BJ (cell line): ENCODE results near the gene SLC35A2. TPM values are rescaled to one million over a fixed set of nuclear protein-coding genes. Genes with fewer than 3 reads are reported as not detected.
A peak's percentile ranks its signal among the peaks of the same experiment; 100 is the strongest.

Experiments
- CTCF ChIA-PET: fragments of 350-600 bp; formaldehyde crosslinking; extraction: SDS; loops from one replicate; lab custom pipeline; 2021; ENCODE audit warnings: antibody characterized with exemption, inconsistent platforms; lab: Yijun Ruan, JAX
- POLR2A ChIA-PET: fragments of 300-600 bp; sonication (Branson Sonifier 250); formaldehyde crosslinking; extraction: SDS; loops from one replicate; lab custom pipeline; 2021; ENCODE audit warnings: antibody characterized with exemption; lab: Charles Lee
- DNase-seq: peaks from one replicate; pipeline ENCODE4 v3.0.0-alpha.2; 2011; ENCODE audit warnings: low read depth
- H3K27me3 ChIP-seq: 2 replicates; pipeline ENCODE4 v1.6.0; 2011; ENCODE audit warnings: low read length; ENCODE audit not compliant: control insufficient read depth, insufficient read depth
- H3K36me3 ChIP-seq: 2 replicates; pipeline ENCODE4 v1.5.1; 2011; ENCODE audit warnings: low read length; ENCODE audit not compliant: control insufficient read depth, insufficient read depth
- H3K4me3 ChIP-seq: 2 replicates; pipeline ENCODE4 v1.5.1; 2011; ENCODE audit warnings: low read depth, mild to moderate bottlenecking, control low read depth, low read length
- polyA minus RNA-seq: library from RNA; depleted of rRNA, polyadenylated mRNA; stranded (reverse); fragments of >200 nt; gene quantifications from 2 replicates; pipeline ENCODE4 v1.2.3, GENCODE V29; 2011; rRNA and poly(A)+ RNA removed
- polyA plus RNA-seq: library from polyadenylated mRNA; depleted of rRNA; stranded (reverse); fragments of >200 nt; gene quantifications from 2 replicates; pipeline ENCODE4 v1.2.3, GENCODE V29; 2011; rRNA removed
- TF ChIP-seq, protein P1 (sequence below): IDR thresholded peaks from 2 replicates; pipeline ENCODE4 v1.5.1; 2011; ENCODE audit warnings: low read depth, mild to moderate bottlenecking, control low read depth, inconsistent platforms, low read length, moderate library complexity; ENCODE audit not compliant: insufficient read depth

SLC35A2 gene
- 42.4 and 69.3 TPM in 2 replicates for polyA plus RNA-seq
- polyA minus RNA-seq, result 33.6 and 71.9 TPM in 2 replicates

GRCh38 chrX:48911412-48912182 lies at the start of gene SLC35A2:
Gene SLC35A2 (minus strand): TSS chrX:48911646. CDS start chrX:48911636, 10 bp downstream.
- TF ChIP-seq, protein P1, sequence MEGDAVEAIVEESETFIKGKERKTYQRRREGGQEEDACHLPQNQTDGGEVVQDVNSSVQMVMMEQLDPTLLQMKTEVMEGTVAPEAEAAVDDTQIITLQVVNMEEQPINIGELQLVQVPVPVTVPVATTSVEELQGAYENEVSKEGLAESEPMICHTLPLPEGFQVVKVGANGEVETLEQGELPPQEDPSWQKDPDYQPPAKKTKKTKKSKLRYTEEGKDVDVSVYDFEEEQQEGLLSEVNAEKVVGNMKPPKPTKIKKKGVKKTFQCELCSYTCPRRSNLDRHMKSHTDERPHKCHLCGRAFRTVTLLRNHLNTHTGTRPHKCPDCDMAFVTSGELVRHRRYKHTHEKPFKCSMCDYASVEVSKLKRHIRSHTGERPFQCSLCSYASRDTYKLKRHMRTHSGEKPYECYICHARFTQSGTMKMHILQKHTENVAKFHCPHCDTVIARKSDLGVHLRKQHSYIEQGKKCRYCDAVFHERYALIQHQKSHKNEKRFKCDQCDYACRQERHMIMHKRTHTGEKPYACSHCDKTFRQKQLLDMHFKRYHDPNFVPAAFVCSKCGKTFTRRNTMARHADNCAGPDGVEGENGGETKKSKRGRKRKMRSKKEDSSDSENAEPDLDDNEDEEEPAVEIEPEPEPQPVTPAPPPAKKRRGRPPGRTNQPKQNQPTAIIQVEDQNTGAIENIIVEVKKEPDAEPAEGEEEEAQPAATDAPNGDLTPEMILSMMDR, result no peak
- Histone ChIP-seq H3K27me3 (no peaks in the 10 kb centered on the region), H3K4me3 (peak within 1 kb of the TSS; percentile 82), H3K36me3 (peaks cover 1% of the 10 kb centered on the region)
- ChIA-PET POLR2A (no interaction called here), CTCF (interaction anchor here (0.7 to 1.6 kb wide), 3 partner anchors 19 to 334 kb away, joined by 3 read pairs; no protein-coding TSS in a partner anchor)
- no peak for DNase-seq

DNA sequence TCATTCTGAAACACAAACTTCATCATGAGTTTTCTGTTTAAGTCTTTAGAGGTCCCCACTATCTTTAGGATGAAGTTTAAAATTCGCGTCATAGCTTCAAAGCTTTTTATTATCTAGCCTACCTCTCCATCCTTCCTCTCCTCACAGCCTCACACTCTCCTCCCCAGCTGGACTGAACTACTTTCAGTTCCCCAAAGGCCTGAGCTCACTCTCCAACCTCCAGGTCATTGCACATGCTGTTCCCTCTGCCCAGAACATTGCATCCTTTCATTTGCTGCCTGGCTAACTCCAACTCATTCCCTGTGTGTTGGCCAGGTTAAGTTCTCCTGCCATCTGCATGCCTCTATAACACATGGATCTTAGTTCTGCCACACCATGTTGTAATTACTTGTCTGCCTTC lies 48.8 kb upstream of the SLC35A2 start:
- no peak for DNase-seq
- H3K36me3 ChIP-seq, result peaks cover 3% of the 10 kb centered on the region
- H3K4me3 ChIP-seq, result no peak overlapping the region
- H3K27me3 ChIP-seq, result no peaks in the 10 kb centered on the region
- CTCF ChIA-PET, result interaction anchor here (1.3 kb wide), 1 partner anchor 14 kb away, joined by 4 read pairs; no protein-coding TSS in a partner anchor
- TF ChIP-seq, protein P1, result no peak
- POLR2A ChIA-PET, result no interaction called here

DNA sequence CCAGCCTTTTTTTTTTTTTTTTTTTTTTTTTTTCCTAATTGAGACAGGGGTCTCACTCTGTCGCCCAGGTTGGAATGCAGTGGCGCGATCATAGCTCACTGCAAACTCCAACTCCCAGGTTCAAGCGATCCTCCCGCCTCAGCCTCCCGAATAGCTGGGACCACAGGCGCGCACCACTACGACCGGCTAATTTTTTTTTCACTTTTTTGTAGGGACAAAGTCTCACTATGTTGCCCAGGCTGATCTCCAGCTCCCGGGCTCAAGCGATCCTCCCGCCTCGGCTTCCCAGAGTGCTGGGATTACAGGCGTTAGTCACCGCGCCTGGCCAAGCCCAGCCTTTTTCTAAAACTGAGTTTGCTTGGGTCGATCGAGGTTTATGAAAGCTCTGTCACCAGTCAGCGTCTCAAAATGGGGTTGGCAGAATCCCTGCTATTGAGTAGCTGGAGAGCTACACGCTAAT lies 47.2 kb upstream of the SLC35A2 start:
- POLR2A ChIA-PET, result interaction anchor here (0.6 to 1.4 kb wide), 3 partner anchors 47 to 281 kb away, joined by 4 to 6 read pairs (median 6); no protein-coding TSS in a partner anchor
- TF ChIP-seq, protein P1, result no peak
- Histone ChIP-seq H3K36me3 (peaks cover 7% of the 10 kb centered on the region), H3K4me3 (peak overlapping the region; percentile 43), H3K27me3 (no peaks in the 10 kb centered on the region)
- no peak for DNase-seq
- CTCF ChIA-PET, result interaction anchor here (0.5 to 1.2 kb wide), 4 partner anchors 13 to 44 kb away, joined by 3 to 4 read pairs (median 3); partner anchors contain the start of genes GRIPAP1 and KCND1

GRCh38 chrX:48957827-48958634 lies 46.6 kb upstream of the SLC35A2 start:
- CTCF ChIA-PET, result interaction anchor here (0.5 to 1.2 kb wide), 3 partner anchors 14 to 44 kb away, joined by 3 to 4 read pairs (median 3); partner anchors contain the start of genes GRIPAP1 and KCND1
- TF ChIP-seq, protein P1, result no peak
- DNase-seq, result peak; percentile 87

More at GRCh38 chrX:48957827-48958634, 46.6 kb upstream of the SLC35A2 start:
- H3K4me3 ChIP-seq, result peak overlapping the region; percentile 73
- POLR2A ChIA-PET, result interaction anchor here (0.6 to 1.4 kb wide), 2 partner anchors 84 to 282 kb away, joined by 4 to 6 read pairs; no protein-coding TSS in a partner anchor
- H3K27me3 ChIP-seq, result no peaks in the 10 kb centered on the region
- peaks cover 7% of the 10 kb centered on the region for H3K36me3 ChIP-seq
